NCI-H2107 treated with DMSO at 0.1 percent for 48 hours (cell line): Measurements from ENCODE around the gene NDEL1.
A peak's percentile ranks its signal among the peaks of the same experiment; 100 is the strongest.

Experiments
- DNase-seq: peaks from one replicate; lab custom pipeline; 2025; ENCODE audit not compliant: unreplicated experiment; lab: John Stamatoyannopoulos, UW

The NDEL1 gene

DNA sequence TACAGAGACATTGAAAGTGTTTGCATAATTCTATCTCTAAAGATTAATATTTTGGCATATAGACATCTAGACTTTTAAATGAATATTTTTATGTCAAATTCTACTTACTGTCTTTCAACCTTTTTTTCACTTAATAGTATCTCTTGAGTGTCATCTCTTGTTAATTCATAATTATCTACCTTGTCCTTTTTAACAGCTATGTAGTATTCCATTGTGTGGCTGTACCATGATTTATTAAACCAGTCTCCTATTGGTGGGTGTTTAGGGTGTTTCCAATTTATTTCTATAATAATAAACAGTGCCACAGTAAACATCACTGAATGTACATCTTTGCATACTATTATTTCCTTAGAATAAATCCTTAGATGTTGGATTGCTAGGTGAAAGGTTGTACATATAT, 21.7 kb upstream of the NDEL1 start:
- no peak for DNase-seq

DNA sequence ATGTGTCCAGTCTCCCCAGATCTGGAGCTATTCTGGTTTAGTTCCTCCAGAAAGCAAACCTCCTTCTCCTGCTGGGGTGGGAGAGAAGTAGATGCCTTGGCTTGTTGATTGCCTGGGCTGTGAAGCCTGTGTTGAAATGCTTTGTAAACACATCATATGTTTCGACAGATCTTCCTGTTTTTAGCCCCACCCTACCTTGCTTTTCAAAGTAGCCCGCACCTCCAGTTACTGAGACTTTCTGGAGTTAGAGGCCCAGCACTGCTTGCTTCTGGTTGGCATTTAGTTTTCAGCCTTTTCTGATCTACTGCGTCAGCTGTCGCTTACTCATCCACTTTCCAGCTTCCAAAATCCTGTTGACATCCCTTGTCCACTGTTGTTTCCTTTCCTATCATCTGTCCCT, 17.9 kb upstream of the NDEL1 start:
- DNase-seq = no peak

DNA sequence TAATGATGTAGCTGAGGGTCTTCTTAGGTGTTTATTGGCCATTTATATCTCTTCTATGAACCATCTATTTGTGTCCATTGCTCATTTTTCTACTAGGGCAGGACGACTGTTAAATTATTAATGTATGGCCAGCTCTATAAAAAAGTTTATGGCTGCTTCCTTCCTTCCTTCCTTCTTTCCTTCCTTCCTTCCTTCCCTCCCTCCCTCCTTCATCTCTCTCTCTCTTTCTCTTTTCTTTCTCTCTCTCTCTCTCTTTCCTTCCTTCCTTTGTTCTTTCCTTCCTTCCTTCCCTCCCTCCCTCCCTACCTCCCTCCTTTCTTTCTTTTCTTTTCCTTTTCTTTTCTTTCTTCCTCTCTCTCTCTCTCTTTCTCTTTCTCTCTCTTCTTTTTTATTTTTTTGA, 17.2 kb upstream of the NDEL1 start:
- no peak for DNase-seq

DNA sequence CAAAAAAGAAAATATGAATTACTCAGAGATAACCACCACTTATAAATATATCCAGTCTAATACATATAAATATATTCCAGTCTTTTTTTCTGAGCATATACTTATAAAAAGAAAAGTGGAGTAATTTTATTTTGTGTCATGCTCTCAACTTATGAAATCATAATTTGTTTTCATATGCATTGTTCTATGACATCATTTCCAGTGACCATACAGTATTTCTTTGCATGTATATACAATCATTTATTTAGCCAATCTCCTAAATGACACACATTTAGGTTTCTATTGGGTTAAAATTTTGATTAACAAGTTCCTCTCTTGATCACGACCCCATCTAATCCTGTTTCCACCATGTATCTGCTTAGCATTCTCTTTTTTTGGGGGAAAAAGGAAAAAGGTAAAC, 16.4 kb upstream of the NDEL1 start:
- no peak for DNase-seq

DNA sequence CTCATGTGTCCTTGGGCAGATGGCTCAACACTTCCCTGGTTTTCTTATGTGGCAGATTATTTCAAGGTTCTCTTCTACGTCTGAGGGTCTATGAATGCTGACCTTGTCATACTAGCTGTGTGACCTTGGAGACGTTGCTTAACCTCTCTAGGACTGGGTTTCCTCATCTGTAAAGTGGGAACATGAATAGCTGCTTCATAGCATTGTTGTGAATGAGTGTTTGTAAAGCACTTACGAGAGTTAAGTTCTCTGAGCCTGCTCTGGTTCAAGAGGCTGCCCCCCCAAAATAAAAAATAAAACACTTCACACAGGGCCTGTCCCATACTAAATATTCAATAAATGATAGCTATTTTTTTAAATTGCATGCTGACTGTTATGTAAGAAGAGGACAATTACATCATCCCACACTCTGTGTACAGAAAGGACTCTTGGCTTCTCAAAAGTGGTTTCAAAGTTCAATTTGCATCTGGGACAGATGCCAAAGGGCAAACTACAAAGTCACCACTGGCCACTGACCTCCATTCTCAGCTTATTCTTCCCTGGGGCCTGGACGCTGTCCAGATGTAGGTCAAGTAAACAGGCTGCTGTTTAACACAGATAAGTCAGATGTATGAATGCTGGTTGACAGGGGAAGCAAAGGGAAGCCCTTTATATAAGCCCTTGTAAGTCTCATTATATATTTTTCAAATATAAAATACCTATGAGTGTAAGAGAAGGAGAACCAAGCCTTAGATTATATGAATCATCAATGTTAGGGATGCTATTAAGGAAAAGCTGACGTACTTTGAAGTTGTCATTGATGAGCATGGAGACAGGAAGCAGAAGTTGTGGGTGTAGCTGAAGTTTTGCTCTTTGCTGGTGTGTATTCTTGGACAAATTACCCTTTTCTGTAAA, 15.4 kb upstream of the NDEL1 start:
- no peak for DNase-seq

DNA sequence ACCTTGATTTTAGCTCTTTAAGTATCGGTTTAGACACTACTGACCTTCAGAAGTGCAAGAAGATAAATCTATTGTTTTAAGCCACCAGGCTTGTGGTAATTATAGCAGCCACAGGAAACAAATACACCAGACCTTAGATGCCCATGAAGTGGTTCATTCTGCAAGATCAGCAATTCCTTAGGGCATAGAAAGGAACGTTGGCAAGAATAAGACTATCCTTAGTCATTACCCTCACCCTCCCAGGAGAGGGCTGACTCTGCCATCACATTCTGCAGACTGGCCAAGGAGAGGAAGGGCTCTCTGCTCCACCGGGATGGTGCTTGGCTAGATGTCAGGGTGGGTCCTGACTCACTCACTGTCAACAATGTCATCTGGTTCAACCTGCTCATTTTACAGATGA, 14.1 kb upstream of the NDEL1 start:
- no peak for DNase-seq

DNA sequence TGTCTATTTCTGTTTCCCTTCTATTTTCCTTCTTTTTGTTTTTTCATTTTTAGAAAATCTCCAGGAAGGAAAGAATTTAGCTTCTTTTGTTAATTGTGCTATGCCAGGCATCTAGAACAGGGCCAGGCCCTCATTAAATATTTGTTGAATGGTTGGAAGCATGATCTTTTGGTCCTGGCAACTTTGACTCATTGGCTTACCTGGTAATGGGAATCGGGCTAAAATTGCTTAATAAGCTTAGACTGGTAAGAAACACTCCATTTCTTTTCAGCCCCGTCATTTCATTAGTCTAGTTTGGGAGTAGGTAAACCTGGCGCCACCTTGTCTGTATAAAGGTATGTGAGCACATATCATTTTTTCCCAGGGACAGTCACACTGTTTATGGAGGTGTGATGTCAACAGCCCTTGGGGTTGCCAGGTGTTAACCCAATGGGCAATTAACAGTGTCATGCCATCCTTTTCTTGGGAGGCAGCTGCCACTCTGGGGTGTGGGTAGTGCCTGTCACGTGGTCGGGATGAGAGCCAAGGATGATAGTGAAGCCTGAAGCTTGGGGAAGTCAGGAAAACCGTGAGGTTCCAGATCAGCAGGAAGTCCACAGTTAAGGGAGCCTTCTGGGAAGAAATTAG, 9.5 kb upstream of the NDEL1 start:
- no peak for DNase-seq

DNA sequence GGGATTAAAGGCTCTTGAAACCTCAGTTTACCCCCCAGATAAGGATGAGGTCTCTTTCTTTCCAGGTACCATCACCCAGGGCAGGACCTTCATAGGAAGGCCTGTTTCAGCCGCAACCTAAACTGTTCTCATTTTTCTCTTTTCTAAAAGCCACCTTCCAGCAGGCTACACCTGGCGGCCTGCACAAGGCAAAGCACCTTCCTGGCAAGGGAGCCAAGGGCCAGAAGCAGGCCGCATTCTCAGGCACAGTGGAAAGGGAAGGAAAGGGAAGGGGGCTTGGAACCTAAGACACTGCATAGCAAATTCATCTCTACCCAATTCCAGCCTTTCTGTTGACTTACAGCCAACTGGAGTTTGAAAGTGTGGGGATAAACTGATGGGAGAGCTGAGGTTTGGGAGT, 8.9 kb upstream of the NDEL1 start:
- no peak for DNase-seq

DNA sequence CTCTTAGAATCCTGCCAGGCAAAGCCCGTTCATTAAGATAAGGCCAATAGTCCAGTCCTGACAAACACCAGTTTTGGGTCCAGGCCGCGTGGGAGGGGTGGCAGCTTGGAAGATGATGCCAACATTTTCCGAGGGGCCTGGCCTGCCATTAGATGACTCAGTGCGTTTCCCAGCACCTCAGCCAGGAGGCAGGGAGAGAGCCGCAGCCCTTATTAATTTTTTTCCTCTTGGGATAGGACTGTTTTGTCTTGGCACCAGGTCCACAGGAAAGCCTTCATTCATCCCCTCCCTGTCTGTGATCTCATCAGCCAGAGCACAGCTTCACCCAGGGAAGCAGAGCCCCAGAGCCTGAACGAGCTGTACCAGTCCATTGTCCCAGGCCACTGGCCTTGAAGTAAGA, 4.7 kb upstream of the NDEL1 start:
- DNase-seq = no peak

DNA sequence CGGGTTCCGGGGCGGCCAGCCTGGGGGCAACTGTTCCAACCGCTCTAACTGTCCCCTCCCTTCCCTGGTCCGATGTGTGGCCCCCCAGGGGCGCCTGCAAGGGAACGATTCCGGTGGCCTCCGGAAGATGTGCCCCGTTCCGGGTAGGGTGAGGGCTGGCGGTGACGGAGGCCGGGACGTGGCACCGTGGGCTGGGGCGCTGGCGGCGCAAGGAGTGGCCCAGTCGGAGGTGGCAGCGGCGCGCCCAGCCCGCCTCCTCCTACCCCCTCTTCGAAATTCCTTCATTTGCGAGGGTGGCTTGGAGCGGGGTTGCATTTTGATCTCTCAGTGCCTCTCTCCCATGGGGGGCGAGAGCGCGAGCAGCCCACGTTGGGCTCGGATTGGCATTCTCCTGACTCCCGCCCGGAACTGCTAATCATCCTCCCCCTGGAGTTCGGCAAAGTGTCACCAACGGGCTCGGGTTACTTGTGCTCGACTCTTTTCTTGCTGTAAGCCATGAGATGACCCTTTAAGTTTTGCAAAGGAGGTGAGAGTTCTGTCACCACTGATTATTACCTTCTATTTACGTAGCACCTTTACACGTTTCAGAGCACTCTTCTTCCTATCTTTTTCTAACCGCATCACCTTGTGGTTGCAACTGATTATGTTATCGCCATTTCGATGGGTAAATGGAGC, 622 bp downstream of the NDEL1 start:
- peak; percentile 60 for DNase-seq

DNA sequence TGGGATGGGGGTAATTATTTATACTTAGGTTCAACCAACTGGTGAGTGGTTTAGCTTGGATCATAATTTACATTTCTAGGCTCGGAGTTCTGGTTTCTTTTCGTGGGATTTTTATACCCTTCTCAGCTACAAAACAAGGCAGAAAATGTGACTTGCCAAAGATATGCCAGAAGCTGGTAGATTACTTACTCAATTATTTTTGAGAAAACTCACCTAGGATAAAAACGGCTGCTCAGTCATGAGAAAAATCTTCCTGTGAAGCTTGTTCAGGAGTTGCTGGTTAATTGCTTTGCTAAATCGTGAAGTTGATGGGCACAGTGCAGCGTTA, 1.1 kb downstream of the NDEL1 start:
- DNase-seq = no peak

DNA sequence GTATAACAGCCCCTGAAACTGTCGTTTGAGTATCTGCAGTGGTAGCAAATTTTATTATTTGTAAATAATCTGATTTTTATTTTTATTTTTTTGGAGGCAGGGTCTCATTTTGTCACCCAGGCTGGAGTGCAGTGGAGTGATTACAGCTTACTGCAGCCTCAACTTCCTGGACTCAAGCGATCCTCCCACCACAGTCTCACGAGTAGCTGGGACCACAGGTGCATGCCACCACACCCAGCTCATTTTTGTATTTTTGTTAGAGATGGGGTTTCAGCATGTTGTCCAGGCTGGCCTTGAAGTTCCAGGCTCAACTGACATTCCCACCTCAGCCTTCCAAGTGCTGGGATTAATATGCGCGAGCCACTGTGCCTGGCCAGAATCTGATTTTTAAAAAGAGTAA, 2.8 kb downstream of the NDEL1 start:
- no peak for DNase-seq

DNA sequence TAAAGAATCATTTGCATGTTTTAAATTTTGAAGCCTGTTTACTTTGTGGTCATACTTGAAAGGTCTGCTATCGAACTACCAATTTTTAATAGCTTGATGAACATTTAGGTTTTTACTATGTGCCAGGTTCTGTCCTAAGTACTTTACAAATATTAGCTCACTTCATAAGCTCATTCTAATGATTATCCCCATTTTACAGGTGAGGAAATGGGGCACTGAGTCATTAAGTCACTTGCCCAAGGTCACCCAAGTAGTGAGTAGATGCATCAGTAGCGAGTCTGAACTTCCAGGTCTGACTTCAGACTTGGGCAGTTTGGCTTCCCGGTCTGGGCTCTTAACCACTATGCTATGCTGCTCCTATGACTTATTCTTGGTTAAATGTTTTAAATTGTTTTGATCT, 4.0 kb downstream of the NDEL1 start:
- no peak for DNase-seq

DNA sequence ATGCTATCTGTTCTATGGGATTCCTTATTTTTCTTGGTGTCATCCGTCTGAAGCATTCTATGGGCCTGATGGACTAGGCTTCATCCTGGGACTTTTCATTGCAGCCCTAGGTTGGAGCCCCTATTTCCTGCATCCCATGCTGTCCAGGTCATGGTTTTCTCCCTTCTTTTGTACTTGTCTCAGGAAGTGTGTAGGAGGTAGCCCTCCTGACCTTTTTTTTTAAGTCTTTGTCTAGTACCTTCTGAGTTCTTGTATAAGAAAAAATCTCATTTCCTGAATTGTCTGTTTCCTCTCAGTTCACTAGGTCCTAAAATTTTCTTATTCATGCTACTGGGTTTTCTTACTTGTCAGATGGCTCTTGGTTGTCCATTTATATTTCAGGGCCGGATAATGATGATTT, 6.0 kb downstream of the NDEL1 start:
- no peak for DNase-seq

DNA sequence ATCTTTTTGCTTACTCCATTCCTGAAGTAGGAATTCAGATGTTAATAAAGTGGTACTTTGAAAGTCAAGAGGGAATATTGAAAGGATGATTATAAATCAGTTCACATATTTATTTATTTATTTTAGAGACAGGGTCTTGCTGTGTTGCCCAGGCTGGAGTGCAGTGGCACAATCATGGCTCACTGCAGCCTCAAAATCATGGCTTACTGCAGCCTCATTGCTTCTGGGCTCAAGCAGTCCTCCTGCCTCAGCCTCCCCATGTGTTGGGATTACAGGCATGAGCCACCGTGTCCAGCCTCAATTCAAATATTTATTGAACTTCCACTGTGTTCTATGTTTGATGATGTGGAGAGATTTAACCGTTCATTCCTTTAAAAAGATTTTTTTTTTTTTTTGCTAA, 6.6 kb downstream of the NDEL1 start:
- no peak for DNase-seq

DNA sequence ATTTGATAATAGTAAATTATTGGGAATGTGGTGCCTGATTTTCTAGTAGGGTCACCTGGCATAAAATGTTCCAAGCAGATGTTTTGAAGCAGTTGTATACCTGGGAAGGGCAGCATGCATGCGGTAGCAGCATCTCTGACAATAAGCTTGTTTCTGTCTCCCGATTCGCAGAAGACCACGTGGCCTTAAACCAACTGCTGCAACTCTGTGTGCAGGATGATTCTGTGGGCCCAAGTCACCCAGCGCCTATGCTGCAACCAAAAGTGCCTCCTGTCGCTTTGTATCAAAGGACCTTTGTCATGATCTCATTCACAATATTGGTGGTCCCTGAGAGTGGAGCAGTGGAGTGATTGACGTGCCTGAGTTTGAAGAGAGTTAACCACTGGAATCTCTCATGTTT, 8.1 kb downstream of the NDEL1 start:
- no peak for DNase-seq

DNA sequence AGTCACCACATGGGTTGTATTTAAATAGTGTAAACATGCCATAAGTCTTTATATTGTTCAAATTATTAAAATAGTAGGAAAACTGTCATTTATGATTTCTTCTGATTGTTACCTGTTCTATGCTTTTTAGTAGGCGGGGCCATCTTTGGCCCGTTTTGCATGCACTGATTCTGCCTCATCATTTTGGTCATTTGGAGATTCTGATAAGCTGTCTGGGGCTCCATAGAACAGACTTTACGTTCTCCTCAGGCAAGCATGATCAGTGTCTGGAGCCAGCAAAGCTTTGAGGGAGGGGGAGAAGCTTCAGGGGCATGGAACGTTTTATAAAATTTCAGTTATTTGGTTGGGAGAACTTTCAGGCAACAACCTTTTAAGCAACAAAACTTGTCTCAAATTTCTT, 8.8 kb downstream of the NDEL1 start:
- no peak for DNase-seq

DNA sequence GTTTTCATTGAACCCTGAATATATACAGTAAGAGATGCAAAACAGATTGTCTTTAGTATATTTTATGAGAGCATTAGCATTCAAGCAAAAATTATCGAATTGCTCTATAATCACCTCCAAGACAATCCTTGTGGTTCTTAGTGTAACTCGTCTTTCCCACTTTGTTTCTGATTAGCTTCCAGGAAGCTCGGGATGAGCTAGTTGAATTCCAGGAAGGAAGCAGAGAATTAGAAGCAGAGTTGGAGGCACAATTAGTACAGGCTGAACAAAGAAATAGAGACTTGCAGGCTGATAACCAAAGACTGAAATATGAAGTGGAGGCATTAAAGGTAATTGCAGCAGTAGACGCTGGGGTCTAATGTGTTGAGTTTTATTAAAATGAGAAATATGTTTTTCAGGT, 9.9 kb downstream of the NDEL1 start:
- DNase-seq = no peak

DNA sequence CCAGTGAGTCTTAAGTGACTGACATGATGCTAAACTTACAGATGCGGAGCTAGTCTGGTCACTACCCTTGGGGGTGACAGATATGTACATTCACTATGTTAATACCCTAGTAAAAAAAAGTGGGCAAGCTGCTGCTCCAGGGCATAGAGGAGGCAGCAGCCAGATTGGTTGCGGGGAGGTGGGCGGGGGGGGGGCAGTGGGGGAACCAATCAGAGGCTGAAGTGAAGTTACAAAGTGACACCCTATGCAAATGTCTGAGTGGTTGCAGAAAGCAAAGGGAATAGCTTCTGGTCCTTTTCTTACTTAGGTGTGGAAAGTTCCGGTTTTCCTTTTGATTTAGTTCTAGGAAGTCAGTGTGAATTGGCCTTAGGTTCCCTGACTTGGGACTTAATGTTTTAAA, 12.1 kb downstream of the NDEL1 start:
- DNase-seq = no peak

DNA sequence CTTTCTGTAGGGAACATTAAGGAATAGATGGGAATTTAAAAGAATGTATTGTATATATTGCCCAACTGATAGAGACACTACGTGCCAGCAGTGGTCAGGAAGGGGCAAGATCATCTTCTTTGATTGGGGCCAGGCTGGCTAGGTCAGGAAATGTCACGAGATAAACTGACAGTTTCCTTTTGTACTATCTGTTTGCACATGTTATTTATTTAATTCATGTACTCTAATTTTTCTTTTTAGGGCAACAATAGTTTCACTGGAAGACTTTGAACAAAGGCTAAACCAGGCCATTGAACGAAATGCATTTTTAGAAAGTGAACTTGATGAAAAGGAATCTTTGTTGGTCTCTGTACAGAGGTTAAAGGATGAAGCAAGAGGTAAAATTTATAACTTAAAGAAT, 12.6 kb downstream of the NDEL1 start:
- no peak for DNase-seq

DNA sequence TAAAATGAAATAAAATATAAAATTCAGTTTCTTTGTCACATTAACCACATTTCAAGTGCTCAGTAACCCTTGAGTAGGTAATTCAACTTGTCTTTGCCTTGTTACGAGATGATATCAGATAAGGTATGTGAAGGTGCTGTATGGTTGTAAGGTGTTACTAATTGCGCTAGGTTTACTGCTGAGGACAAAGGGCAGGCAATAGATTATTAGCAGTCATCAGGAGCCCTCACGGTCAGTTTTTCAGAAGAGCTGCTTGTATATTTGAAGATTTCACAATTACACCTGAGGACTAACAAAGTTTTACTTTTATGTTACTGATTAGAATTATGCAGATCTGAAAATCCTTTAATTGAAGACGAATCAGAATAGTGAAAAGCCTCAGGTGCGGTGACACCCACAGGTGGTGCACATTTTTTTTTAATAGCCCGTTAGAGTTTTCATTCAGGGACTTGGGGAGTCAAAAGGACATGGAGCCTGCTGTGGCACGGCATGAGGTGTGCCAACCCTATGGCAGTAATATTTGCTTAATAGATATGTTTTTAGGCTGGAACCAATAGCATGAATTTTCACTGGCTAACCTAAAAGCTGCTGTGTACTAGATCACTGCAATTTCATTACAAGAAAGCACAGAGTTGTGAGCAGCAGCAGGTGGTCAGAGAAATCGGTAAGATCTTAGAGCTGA, 16.4 kb downstream of the NDEL1 start:
- DNase-seq = no peak

DNA sequence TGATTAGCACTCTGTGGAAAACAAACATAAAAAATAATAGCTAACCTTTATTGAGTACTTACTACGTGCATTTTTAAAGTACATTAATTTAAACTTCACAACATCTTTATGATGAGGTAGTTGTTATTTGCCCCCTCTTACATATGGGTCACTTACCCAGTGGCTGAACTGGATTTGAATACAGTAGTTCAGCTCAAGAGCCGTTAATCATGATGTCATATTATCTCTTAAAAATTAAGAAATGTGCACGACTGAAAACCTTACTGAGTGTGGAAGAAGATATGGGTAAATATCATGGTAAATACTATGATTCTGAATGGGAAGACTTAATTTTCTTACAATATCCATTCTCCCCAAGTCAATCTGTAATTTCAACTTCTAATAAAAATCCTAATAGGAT, 17.6 kb downstream of the NDEL1 start:
- no peak for DNase-seq
